CD4-positive, alpha-beta T cell treated with Interferon alpha-2 for 1 hour (primary cell): ENCODE data around the gene CBX5.
A peak's percentile ranks its signal among the peaks of the same experiment; 100 is the strongest.
"Not testable (repeated sequence)": the region's sequence is repeated elsewhere in the genome, so short reads cannot be mapped to it uniquely, and the experiment has no call there.

Experiments
- DNase-seq, 2 donors: peaks; one replicate each; pipeline ENCODE4 v3.0.0-alpha.2; 2020 to 2022

The CBX5 gene

GRCh38 chr12:54294152-54294952 lies 14.4 kb upstream of the CBX5 start:
- DNase-seq = peak; percentile 63 to 67

GRCh38 chr12:54292931-54293241 lies 13.0 kb upstream of the CBX5 start:
- DNase-seq = no peak

GRCh38 chr12:54292083-54292930 lies 12.4 kb upstream of the CBX5 start:
- DNase-seq = no peak

- DNase-seq = no peak
Measured at GRCh38 chr12:54287261-54288157, 7.6 kb upstream of the CBX5 start.

- DNase-seq = no peak
Measured at GRCh38 chr12:54286042-54287030, 6.4 kb upstream of the CBX5 start.

GRCh38 chr12:54285150-54286041 lies 5.5 kb upstream of the CBX5 start:
- DNase-seq = no peak

- DNase-seq = not testable (repeated sequence)
Measured at GRCh38 chr12:54284070-54284780, 4.3 kb upstream of the CBX5 start.

- DNase-seq = no peak
Measured at GRCh38 chr12:54282949-54283593, 3.1 kb upstream of the CBX5 start.

- not testable (repeated sequence) for DNase-seq
Measured at GRCh38 chr12:54281694-54282093, 1.8 kb upstream of the CBX5 start.

- not testable (repeated sequence) for DNase-seq
Measured at GRCh38 chr12:54281261-54281638, 1.3 kb upstream of the CBX5 start.

GRCh38 chr12:54280468-54281260 lies 742 bp upstream of the CBX5 start, which contains the start of gene HNRNPA1:
Gene HNRNPA1 (plus strand): TSS chr12:54280726. CDS start chr12:54280808, 82 bp downstream.
- DNase-seq = peak; percentile 99

- no peak for DNase-seq
Measured at GRCh38 chr12:54279227-54279631, 693 bp downstream of the CBX5 start.

GRCh38 chr12:54277823-54278276 lies 2.1 kb downstream of the CBX5 start:
- DNase-seq = no peak

- DNase-seq = no peak
Measured at GRCh38 chr12:54276368-54276767, 3.6 kb downstream of the CBX5 start.

- no peak for DNase-seq
Measured at GRCh38 chr12:54273981-54274380, 5.9 kb downstream of the CBX5 start.

- no peak for DNase-seq
Measured at GRCh38 chr12:54272214-54272613, 7.7 kb downstream of the CBX5 start.

GRCh38 chr12:54270345-54270744 lies 9.6 kb downstream of the CBX5 start:
- DNase-seq = no peak

- DNase-seq = no peak
Measured at GRCh38 chr12:54266852-54267251, 13.1 kb downstream of the CBX5 start.
